ENCODE data around the gene SSMEM1.
A peak's percentile ranks its signal among the peaks of the same experiment; 100 is the strongest.

Gene SSMEM1

DNA sequence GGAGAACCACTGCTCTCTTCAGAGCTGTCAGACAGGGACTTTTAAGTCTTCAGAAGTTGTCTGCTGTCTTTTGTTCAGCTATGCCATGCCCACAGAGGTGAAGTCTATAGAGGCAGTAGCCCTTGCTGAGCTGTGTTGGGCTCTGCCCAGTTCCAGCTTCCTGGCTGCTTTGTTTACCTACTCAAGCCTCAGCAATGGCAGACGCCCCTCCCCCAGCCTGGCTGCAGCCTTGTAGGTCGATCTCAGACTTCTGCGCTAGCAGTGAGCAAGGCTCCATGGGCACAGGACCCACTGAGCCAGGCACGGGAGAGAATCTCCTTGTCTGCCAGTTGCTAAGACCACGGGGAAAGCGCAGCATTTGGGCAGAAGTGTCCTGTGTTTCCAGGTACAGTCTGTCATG lies 46.9 kb downstream of the SSMEM1 start:
- no peak for DNase-seq (ENCODE audit: low read depth, low spot score)
- Histone ChIP-seq H3K4me3 (no peak overlapping the region), H3K9ac (ENCODE audit: insufficient read length) (no peak overlapping the region), H3K27ac (no peak overlapping the region), H3K9me3 (ENCODE audit: low read depth, low read length) (peaks cover 12% of the 10 kb centered on the region; the same call in 1 of the 2 replicates), H3K36me3 (ENCODE audit: insufficient read depth, low read length) (no peaks in the 10 kb centered on the region)
- no peak for TF ChIP-seq POLR2AphosphoS5 (IDR thresholded peaks at IDR 0.05; ENCODE audit: borderline replicate concordance, low read depth, low read length)
- no peak for TF ChIP-seq EZH2 (IDR thresholded peaks at IDR 0.05)
- no peak for TF ChIP-seq FOXP2 (optimal IDR thresholded peaks at IDR 0.05; ENCODE audit: control extremely low read depth, extremely low read length, insufficient read depth)

DNA sequence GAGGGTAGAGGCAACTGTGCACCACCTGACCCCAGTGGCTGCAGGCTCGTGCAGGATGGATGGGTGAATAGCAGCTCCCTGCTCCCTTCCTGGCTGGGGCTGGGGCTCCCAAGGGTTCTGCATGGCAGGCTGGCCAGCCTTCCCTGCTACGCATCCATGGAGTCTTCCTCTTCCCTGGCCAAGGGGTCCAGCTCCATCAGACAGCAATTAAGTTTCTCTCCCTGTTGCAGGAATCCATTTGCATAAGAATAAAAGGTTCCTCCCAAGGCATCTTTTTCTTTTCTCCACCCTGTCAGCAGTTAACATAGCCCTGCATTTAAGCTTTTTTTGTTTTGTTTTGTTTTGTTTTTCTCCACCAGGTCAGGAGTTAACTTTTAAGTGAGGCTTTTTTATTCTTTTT lies 49.0 kb downstream of the SSMEM1 start:
- no peak for TF ChIP-seq EZH2 (IDR thresholded peaks at IDR 0.05)
- TF ChIP-seq FOXP2 (optimal IDR thresholded peaks at IDR 0.05; ENCODE audit: control extremely low read depth, extremely low read length, insufficient read depth) = no peak
- no peak for TF ChIP-seq POLR2AphosphoS5 (IDR thresholded peaks at IDR 0.05; ENCODE audit: borderline replicate concordance, low read depth, low read length)
- Histone ChIP-seq H3K9me3 (ENCODE audit: low read depth, low read length) (peaks cover 12% of the 10 kb centered on the region; the same call in 1 of the 2 replicates), H3K36me3 (ENCODE audit: insufficient read depth, low read length) (no peaks in the 10 kb centered on the region), H3K4me3 (no peak overlapping the region), H3K27ac (no peak overlapping the region), H3K9ac (ENCODE audit: insufficient read length) (no peak overlapping the region)
- no peak for DNase-seq (ENCODE audit: low read depth, low spot score)

DNA sequence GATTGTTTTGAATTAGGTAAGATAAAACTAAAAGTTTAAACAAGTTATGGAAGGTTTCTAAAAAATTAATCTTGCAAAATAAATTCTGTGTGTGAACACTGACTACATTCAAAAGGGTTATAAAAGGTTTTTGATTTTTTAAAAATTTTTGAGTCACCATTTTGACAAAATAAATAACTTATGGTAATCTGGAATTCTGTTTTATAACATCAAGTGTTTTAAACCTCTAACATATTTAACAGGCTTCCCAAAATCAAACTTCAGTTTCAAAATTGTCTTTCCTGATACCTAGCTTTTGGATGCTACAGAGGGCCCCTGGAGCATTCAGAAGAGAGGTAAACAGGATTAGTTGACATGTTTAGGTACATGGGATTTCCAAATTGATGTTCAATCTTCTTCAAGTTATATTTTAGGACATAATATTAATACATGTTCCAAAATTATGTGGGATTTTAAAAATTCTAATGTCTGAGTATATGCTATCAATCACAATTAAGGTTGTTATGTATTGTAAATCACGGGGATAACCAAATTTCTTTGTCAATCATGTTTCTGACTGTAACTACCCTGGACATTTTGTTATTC lies 50.9 kb downstream of the SSMEM1 start:
- H3K4me3 ChIP-seq = no peak overlapping the region
- H3K9ac ChIP-seq (ENCODE audit: insufficient read length) = no peak overlapping the region
- DNase-seq (ENCODE audit: low read depth, low spot score) = no peak
- H3K27ac ChIP-seq = no peak overlapping the region
- peaks cover 12% of the 10 kb centered on the region; the same call in 1 of the 2 replicates for H3K9me3 ChIP-seq (ENCODE audit: low read depth, low read length)
- no peak for TF ChIP-seq FOXP2 (optimal IDR thresholded peaks at IDR 0.05; ENCODE audit: control extremely low read depth, extremely low read length, insufficient read depth)
- TF ChIP-seq EZH2 (IDR thresholded peaks at IDR 0.05) = no peak
- TF ChIP-seq POLR2AphosphoS5 (IDR thresholded peaks at IDR 0.05; ENCODE audit: borderline replicate concordance, low read depth, low read length) = no peak
- no peaks in the 10 kb centered on the region for H3K36me3 ChIP-seq (ENCODE audit: insufficient read depth, low read length)

DNA sequence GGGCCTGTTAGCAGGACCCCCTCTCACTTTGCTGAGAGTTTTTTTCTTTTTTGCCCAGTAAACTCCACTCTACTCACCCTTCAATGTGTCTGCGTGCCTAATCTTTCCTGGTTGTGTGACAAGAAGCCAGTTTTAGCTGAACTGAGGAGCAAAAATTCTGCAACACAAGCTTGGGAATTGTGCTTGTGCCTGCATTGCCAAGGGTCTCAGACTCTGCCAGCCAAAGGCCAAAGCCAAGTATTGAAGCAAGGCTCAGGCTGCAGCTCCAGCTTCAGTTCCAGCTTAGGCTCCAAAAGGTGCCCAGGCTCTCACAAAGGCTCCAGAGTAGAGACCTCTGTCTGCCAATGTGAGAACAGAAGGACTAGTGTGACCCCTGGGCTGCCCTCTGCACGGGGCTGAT lies 54.8 kb downstream of the SSMEM1 start:
- Histone ChIP-seq H3K9me3 (ENCODE audit: low read depth, low read length) (peaks cover 9% of the 10 kb centered on the region; the same call in 1 of the 2 replicates), H3K27ac (peak overlapping the region; percentile 34; the same call in 1 of the 2 replicates), H3K9ac (ENCODE audit: insufficient read length) (no peak overlapping the region), H3K36me3 (ENCODE audit: insufficient read depth, low read length) (no peaks in the 10 kb centered on the region), H3K4me3 (no peak overlapping the region)
- TF ChIP-seq EZH2 (IDR thresholded peaks at IDR 0.05) = no peak
- TF ChIP-seq FOXP2 (optimal IDR thresholded peaks at IDR 0.05; ENCODE audit: control extremely low read depth, extremely low read length, insufficient read depth) = no peak
- no peak for TF ChIP-seq POLR2AphosphoS5 (IDR thresholded peaks at IDR 0.05; ENCODE audit: borderline replicate concordance, low read depth, low read length)
- no peak for DNase-seq (ENCODE audit: low read depth, low spot score)

DNA sequence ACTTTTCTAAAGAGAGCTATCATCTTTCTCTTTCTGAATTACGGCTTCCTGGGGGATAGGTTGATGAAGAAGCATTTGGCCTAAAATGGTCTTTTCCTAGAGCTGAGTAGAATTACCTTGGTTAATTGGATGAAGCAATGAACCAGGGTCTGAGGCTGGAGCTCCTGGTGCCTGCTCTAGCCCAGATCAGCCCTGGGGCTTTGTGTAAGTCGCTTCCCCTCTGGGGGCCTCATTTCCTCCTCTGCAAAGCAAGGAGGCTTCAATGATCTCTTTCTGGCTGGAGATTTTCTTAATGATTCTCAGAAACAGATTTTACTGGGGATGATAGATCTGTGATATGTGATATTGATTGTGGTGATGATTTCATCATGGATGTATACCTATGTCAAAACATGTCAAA lies 55.5 kb downstream of the SSMEM1 start:
- DNase-seq (ENCODE audit: low read depth, low spot score) = peak; percentile 73
- TF ChIP-seq POLR2AphosphoS5 (IDR thresholded peaks at IDR 0.05; ENCODE audit: borderline replicate concordance, low read depth, low read length) = no peak; the same call in 1 of the 2 replicates
- TF ChIP-seq EZH2 (IDR thresholded peaks at IDR 0.05) = no peak
- no peak for TF ChIP-seq FOXP2 (optimal IDR thresholded peaks at IDR 0.05; ENCODE audit: control extremely low read depth, extremely low read length, insufficient read depth)
- no peak overlapping the region for H3K9ac ChIP-seq (ENCODE audit: insufficient read length)
- no peak overlapping the region for H3K4me3 ChIP-seq
- no peaks in the 10 kb centered on the region for H3K36me3 ChIP-seq (ENCODE audit: insufficient read depth, low read length)
- peak overlapping the region; percentile 34; the same call in 1 of the 2 replicates for H3K27ac ChIP-seq
- peaks cover 5% of the 10 kb centered on the region; the same call in 1 of the 2 replicates for H3K9me3 ChIP-seq (ENCODE audit: low read depth, low read length)

All from SK-N-MC (cell line).